Mucosa of gallbladder (tissue), 1 donor: Measurements from ENCODE around the gene BDKRB2. TPM values are rescaled to one million over a fixed set of nuclear protein-coding genes. Genes with fewer than 3 reads are reported as not detected.

Source experiments
- DNase-seq: peaks from one replicate; pipeline ENCODE4 v3.0.0-alpha.2; 2020; ENCODE audit warnings: low spot score
- total RNA-seq: library from RNA; stranded (reverse); gene quantifications from one replicate; pipeline ENCODE4 v1.2.1, GENCODE V29; 2021
- donor health status: DM: no; HTN: no; CAD: no.

Gene BDKRB2
- total RNA-seq, 1 donor from 2014 or later = 14.5 TPM

- DNase-seq = peak; percentile 45
Observed at GRCh38 chr14:96176811-96177211, 27.8 kb upstream of the BDKRB2 start.

- DNase-seq = no peak
Observed at GRCh38 chr14:96177766-96178375, 26.8 kb upstream of the BDKRB2 start.

- DNase-seq = no peak
Observed at GRCh38 chr14:96178461-96179321, 25.9 kb upstream of the BDKRB2 start.

DNA sequence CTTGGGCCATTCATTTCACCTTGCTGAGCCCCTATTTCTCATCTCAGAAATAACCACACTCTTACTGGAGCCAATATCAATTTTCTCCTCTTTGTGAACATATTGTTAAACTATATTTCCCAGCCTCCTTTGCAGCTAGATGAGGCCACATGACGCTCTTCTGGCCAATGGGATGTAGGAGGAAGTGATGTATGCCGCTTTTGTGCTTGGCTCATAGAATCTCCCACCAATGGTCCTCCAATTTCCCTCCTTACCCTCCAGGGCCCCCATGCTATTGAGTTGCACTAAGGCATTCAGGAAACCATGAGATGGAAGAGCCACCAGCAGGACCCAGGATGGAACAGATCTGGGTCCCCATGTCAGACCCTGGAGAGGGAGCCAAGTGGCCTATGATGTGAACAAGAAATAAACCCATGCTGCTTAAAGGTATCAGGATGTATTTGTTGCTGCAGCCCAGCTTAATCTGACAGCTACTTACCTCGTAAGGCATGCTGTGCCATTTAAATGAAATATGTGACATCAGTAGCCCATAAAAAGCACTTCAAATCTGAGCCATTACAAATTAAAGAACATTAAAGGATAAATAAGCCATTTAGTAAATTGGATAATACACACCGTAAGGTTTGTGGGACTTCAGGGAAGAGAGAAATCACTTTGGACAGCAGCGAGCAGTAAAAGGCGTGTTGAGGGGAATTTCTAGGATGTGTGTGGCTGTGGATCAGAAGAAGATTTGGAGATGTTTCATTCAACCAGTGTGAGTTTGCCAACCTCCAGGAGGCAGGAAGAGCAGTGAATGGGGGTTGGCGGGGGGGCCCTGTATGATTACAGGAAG is 24.4 kb upstream of the BDKRB2 start:
- no peak for DNase-seq

- DNase-seq = no peak
Observed at GRCh38 chr14:96181186-96182056, 23.2 kb upstream of the BDKRB2 start.

GRCh38 chr14:96182546-96182945 is 22.1 kb upstream of the BDKRB2 start:
- DNase-seq = no peak

- DNase-seq = peak; percentile 38
Observed at GRCh38 chr14:96184737-96185136, 19.9 kb upstream of the BDKRB2 start.

DNA sequence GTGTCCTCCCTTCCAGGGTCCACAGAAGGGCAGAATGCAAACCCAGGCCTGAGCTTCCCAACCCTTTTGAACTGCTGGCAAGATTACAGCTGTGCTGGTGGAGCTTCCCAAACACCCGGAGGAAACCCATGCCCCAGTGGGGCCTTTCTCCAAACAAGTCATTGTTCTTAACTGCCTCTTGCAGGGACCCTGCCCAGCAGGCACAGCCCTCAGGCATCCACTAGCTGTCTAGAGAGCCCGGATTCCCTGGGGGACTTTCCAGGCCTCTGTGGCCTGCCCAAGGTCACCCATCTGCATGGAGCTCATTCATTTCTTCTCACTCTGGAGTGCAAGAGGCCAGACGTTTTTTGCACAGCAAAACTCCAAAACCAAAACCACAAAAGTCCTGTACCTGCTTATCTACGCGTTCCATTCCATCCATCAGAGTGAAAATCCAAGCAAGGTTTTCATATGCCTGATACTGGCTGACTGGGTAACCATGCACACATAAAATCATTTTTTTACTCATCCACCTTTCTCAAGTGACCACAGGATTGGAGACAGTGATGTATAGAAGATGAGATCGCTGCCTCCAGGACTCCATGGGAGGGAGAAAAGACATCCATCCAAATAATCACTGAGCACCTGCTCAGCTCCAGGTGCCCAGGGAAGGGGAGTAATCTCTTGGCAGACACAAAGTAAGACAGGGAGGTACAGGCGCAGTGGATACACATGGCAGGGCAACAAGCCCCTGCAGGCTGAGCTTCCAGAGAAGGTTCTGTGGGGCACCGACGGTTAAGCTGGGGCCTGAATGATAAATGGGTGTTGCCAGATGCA is 17.2 kb upstream of the BDKRB2 start:
- no peak for DNase-seq

- DNase-seq = no peak
Observed at GRCh38 chr14:96189281-96189711, 15.3 kb upstream of the BDKRB2 start.

DNA sequence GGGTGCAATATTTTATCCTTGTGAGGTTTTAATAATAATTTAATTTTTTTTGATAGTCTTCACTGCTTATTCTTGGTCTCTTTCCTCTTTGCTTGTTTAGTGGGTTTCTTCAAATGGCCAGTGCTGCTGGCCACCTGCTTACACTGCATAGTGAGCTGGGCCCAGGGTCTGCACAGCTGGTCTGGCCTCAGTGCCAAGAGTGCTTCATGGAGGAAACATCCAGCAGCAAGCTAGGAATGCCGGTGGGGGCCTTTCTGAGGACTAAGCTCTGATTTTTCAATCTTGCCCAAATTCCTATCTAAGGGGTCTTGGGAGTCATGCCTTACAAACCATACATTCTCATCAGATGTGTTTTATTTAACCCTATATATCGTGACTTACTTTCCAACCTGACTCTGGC is 13.3 kb upstream of the BDKRB2 start:
- no peak for DNase-seq

DNA sequence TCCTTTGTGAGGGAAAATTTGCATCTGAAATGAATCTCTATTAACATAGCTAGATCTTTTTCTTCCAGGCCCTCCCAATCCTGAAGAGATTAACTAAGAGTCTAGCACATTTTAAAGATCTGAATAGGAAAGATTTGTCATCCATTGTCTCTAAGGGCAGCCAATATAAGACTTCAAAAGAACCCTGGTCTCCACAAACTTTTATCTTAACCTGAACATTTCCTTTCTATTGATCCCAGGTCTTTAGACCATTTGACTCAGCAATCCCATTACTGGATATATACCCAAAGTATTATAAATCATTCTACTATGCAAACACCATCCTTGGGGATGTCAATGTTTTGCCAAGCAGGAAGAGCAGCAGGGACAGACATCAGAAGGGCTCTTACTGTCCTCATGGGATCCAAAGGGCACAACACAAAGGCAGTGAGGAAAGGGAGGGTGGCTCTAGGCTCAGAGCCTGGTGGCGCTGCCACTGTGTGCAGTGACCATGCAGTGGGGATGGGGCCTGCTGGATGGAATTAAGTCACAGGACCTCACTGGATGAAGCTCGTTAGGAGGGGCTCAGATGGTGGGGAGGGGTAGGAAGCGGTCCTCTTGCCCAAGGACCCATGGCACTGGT is 12.7 kb upstream of the BDKRB2 start:
- peak; percentile 60 for DNase-seq

- DNase-seq = no peak
Observed at GRCh38 chr14:96192975-96193805, 11.4 kb upstream of the BDKRB2 start.

GRCh38 chr14:96194262-96194656 is 10.4 kb upstream of the BDKRB2 start:
- DNase-seq = no peak

- no peak for DNase-seq
Observed at GRCh38 chr14:96194657-96195431, 9.8 kb upstream of the BDKRB2 start.

DNA sequence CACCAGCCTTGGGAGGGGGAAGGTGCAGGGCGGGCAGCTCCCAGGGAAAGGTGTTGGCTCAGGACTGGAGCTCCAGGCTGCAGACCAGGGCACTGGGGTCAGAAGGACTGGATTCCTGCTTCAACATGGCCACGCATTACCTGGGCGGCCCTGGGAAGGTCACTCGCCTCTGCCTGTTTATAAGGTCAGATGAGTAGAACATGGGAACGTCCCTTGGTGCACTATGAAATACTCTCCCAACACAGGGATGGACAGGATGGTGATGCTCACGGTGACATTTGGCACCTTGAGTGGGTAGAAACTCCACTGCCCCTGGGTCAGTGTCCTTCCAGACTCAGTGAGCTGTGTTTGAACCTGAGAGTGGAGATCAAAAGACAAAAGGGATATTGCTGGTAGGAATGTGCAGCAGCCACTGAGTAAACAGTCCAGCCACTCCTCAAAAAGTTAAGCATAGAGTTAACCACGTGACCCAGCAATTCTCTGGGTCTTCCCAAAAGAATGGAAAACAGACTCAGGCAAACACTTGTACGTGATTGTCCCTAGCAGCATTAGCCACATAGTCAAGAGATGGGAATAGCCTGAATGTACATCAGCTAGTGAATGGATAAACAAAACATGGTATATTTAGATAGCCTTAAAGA is 9.1 kb upstream of the BDKRB2 start:
- DNase-seq = no peak

DNA sequence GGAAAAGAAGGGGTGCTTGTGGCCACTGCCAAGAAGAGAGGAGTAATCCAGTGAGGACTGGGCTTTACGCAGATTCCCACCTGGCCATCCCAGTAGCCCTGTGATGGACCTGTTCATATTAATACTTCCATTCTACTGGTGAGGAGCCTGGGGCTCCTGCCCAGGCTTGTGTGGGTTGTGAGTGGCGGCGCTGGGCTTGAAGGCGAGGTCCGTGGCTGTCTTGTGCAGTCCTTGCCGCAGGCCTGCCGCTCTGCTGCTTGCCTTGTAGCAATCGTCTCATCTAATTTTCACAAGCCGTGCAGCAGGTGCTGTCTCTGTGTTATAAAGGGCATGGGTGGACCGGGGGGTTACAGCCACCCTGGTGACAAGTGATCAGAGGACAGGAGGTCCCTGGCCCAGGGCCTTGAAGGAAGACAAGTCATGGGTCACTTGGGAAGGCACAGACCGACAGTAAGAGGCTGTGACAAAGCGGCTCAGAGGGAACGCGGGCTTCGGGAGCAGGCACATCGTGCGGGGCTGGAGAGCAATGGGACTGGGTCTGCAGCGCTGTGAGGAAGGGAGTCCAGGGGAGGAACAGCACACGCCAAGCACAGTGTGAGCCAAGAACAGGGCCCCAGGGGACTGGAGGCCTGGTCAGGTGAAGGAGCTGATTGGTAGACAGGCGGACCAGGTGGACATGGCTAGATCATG is 7.3 kb upstream of the BDKRB2 start:
- no peak for DNase-seq

- no peak for DNase-seq
Observed at GRCh38 chr14:96197969-96198368, 6.7 kb upstream of the BDKRB2 start.
